PC-9 (cell line): ENCODE measurements around the gene GOLGB1. TPM values are rescaled to one million over a fixed set of nuclear protein-coding genes. Genes with fewer than 3 reads are reported as not detected.

Source experiments
- BruUV-seq: library from RNA; stranded (reverse); fragments of 400-500 nt; replicated peaks from 2 replicates; lab custom pipeline; 2021; lab: Mats Ljungman, UMichigan
- CTCF ChIA-PET: fragments of 300-600 bp; sonication (Branson Sonifier 250); formaldehyde crosslinking; loops from one replicate; lab custom pipeline; 2022; ENCODE audit warnings: antibody characterized with exemption; lab: Charles Lee
- POLR2A ChIA-PET: fragments of 300-600 bp; sonication (Branson Sonifier 250); formaldehyde crosslinking; loops from one replicate; lab custom pipeline; 2022; ENCODE audit warnings: antibody characterized with exemption; ENCODE audit not compliant: unreplicated experiment; lab: Charles Lee
- DNase-seq, 2 experiments: peaks; one replicate each; pipeline versions ENCODE4 v3.0.0 to v3.0.0-alpha.2; 2015 to 2022; ENCODE audit warnings: mixed read lengths in 1 of 2
- H2AFZ ChIP-seq: fragments of 200-600 bp; sonication (generic); 2 replicates; pipeline ENCODE4 v1.8.1; 2017; ENCODE audit warnings: antibody characterized with exemption
- H3F3A ChIP-seq: fragments of 200-600 bp; sonication (generic); 2 replicates; pipeline ENCODE4 v1.8.1; 2017; ENCODE audit warnings: antibody characterized with exemption, mild to moderate bottlenecking, low read depth; ENCODE audit not compliant: insufficient read depth
- H3K27ac ChIP-seq: fragments of 200-600 bp; sonication (generic); 2 replicates; pipeline ENCODE4 v1.6.1; 2016; ENCODE audit warnings: mixed run types
- H3K27me3 ChIP-seq: fragments of 200-600 bp; sonication (generic); 2 replicates; pipeline ENCODE4 v1.6.1; 2016; ENCODE audit warnings: low read depth, mixed run types; ENCODE audit not compliant: insufficient read depth
- H3K36me3 ChIP-seq: fragments of 200-600 bp; sonication (generic); 2 replicates; pipeline ENCODE4 v1.6.1; 2016; ENCODE audit warnings: low read depth, mixed run types
- H3K4me1 ChIP-seq: fragments of 200-600 bp; sonication (generic); replicated peaks from 2 replicates; pipeline ENCODE4 v1.6.1; 2016; ENCODE audit warnings: mixed run types; ENCODE audit not compliant: insufficient read depth
- H3K4me2 ChIP-seq: fragments of 200-600 bp; sonication (generic); 2 replicates; pipeline ENCODE4 v1.6.1; 2017; ENCODE audit warnings: mixed run types
- H3K4me3 ChIP-seq: fragments of 200-600 bp; sonication (generic); 2 replicates; pipeline ENCODE4 v1.6.1; 2016; ENCODE audit warnings: mixed run types
- H3K79me2 ChIP-seq: fragments of 200-600 bp; sonication (generic); 2 replicates; pipeline ENCODE4 v1.6.1; 2017; ENCODE audit warnings: low read depth, mixed run types
- H3K9me2 ChIP-seq: fragments of 200-600 bp; sonication (generic); 2 replicates; pipeline ENCODE4 v1.8.1; 2017; ENCODE audit warnings: mild to moderate bottlenecking; ENCODE audit not compliant: insufficient read depth
- H3K9me3 ChIP-seq: fragments of 200-600 bp; sonication (generic); 2 replicates; pipeline ENCODE4 v1.8.1; 2016; ENCODE audit warnings: low read depth; ENCODE audit not compliant: insufficient read depth
- H4K20me1 ChIP-seq: fragments of 200-600 bp; sonication (generic); 2 replicates; pipeline ENCODE4 v1.8.1; 2017; ENCODE audit not compliant: insufficient read depth
- CTCF ChIP-seq: fragments of 200-600 bp; sonication (generic); conservative IDR thresholded peaks from 2 replicates; pipeline ENCODE4 v1.6.1; 2017; ENCODE audit warnings: mixed run types, antibody characterized with exemption, mild to moderate bottlenecking, moderate library complexity
- EZH2 ChIP-seq: fragments of 200-600 bp; sonication (generic); IDR thresholded peaks from 2 replicates; pipeline ENCODE4 v1.8.0; 2017; ENCODE audit warnings: antibody characterized with exemption, low read depth
- intact Hi-C: fragments of 100-400 bp; cut with micrococcal nuclease; formaldehyde crosslinking; loops from one replicate; pipeline ENCODE4 v1.10.0; 2022; ENCODE audit not compliant: unreplicated experiment
- total RNA-seq: library from RNA; stranded (reverse); gene quantifications from 2 replicates; pipeline ENCODE4 v1.2.3, GENCODE V29; 2021

GOLGB1 gene
- total RNA-seq, 1 experiment from 2014 or later = 73.1 TPM

- CTCF ChIA-PET = no interaction called here
- intact Hi-C loops = no loop called here
- no peak for DNase-seq
- TF ChIP-seq EZH2 (no peak), CTCF (no peak)
- H3K4me1 ChIP-seq = no peaks in the 10 kb centered on the region
- BruUV-seq = no TSS peak
- POLR2A ChIA-PET = no interaction called here
- H3K4me2 ChIP-seq = no peak overlapping the region
- H3K4me3 ChIP-seq = no peak overlapping the region
- no peak overlapping the region for H3K27ac ChIP-seq
- H2AFZ ChIP-seq = no peak overlapping the region
- H3F3A ChIP-seq = no peaks in the 10 kb centered on the region
- no peaks in the 10 kb centered on the region for H3K79me2 ChIP-seq
- no peaks in the 10 kb centered on the region for H3K36me3 ChIP-seq
- no peaks in the 10 kb centered on the region for H4K20me1 ChIP-seq
- H3K27me3 ChIP-seq = no peaks in the 10 kb centered on the region
- no peaks in the 10 kb centered on the region for H3K9me3 ChIP-seq
- H3K9me2 ChIP-seq = 0 out of 2 replicates have a peak, but pooled peaks cover 5% of the 10 kb centered on the region
These were observed 125.2 kb downstream of the GOLGB1 start for GRCh38 chr3:121624147-121624899.

DNA sequence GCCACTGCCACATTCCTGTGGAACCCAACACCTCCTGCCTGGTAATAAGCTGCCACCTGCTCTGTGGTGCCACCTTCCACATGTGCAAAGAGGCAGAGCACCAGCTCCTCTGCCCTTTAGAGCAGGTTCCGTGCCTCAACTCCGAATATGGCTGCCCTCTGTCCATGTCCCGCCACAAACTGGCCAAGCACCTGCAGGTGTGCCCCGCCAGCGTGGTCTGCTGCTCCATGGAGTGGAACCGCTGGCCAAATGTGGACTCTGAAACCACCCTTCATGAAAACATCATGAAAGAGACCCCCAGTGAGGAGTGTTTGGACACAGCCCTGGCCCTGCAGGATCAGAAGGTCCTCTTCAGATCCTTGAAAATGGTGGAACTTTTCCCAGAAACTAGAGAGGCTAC is 128.1 kb downstream of the GOLGB1 start:
- Histone ChIP-seq H3K9me3 (no peaks in the 10 kb centered on the region), H3K27ac (no peak overlapping the region), H2AFZ (no peak overlapping the region), H3K27me3 (no peaks in the 10 kb centered on the region), H3K36me3 (no peaks in the 10 kb centered on the region), H3K4me2 (no peak overlapping the region), H3K4me3 (no peak overlapping the region), H3K79me2 (no peaks in the 10 kb centered on the region), H4K20me1 (no peaks in the 10 kb centered on the region), H3F3A (no peaks in the 10 kb centered on the region), H3K9me2 (no peaks in the 10 kb centered on the region), H3K4me1 (no peaks in the 10 kb centered on the region)
- BruUV-seq = no TSS peak
- no peak for DNase-seq
- intact Hi-C loops = no loop called here
- TF ChIP-seq EZH2 (no peak), CTCF (no peak)
- ChIA-PET POLR2A (no interaction called here), CTCF (no interaction called here)

DNA sequence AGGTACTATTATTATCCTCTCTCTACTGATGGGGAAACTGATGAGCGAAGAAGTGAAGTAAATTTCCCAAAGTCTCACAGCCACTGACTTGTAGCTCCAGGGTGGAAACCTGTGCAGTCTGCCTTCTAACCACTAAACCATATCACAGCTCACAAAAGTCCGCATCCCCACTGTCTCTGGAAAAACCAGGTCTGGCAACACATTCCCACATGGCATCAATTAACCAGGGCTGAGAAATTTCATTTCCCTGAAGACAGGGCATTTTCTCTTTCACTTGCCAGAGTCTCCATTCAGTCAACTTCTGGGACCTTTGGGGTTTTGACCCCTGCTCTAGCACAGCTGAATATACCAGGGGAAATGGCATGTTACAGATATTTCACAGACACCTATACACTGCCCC is 129.8 kb downstream of the GOLGB1 start:
- no peak overlapping the region for H3K4me2 ChIP-seq
- H3K4me3 ChIP-seq = no peak overlapping the region
- no TSS peak for BruUV-seq
- H3K27ac ChIP-seq = no peak overlapping the region
- no peaks in the 10 kb centered on the region for H3F3A ChIP-seq
- ChIA-PET CTCF (no interaction called here), POLR2A (no interaction called here)
- no peaks in the 10 kb centered on the region for H3K79me2 ChIP-seq
- no peaks in the 10 kb centered on the region for H4K20me1 ChIP-seq
- TF ChIP-seq EZH2 (no peak), CTCF (no peak)
- no peaks in the 10 kb centered on the region for H3K9me3 ChIP-seq
- H3K27me3 ChIP-seq = no peaks in the 10 kb centered on the region
- no peaks in the 10 kb centered on the region for H3K36me3 ChIP-seq
- H3K9me2 ChIP-seq = no peaks in the 10 kb centered on the region
- H2AFZ ChIP-seq = no peak overlapping the region
- H3K4me1 ChIP-seq = no peaks in the 10 kb centered on the region
- intact Hi-C loops = no loop called here
- no peak for DNase-seq

Other genes with a start within 250 kb of the GOLGB1 start
- 14.3 and 15.6 TPM in 2 replicates for gene POLQ, start 203.8 kb downstream of the GOLGB1 start, total RNA-seq
- not detected in 2 replicates for gene ARGFX, start 181.8 kb downstream of the GOLGB1 start, total RNA-seq
- gene FBXO40, start 156.4 kb downstream of the GOLGB1 start, total RNA-seq = not detected in 2 replicates
- 2.2 and 2.6 TPM in 2 replicates for gene HCLS1, start 88.8 kb downstream of the GOLGB1 start, total RNA-seq
- 14.6 and 14.8 TPM in 2 replicates for gene IQCB1, start 85.3 kb upstream of the GOLGB1 start, total RNA-seq
- gene EAF2, start 85.5 kb upstream of the GOLGB1 start, total RNA-seq = 0.90 and 2.0 TPM in 2 replicates
- gene SLC15A2, start 144.7 kb upstream of the GOLGB1 start, total RNA-seq = 1.1 and 2.8 TPM in 2 replicates